HUDEP-2 (cell line): ENCODE results near the gene SLC2A4RG.

Experiments used
- DNase-seq, 76 experiments: peaks; one replicate each; lab custom pipeline; 2025; ENCODE audit not compliant: unreplicated experiment in 76 of 76; lab: John Stamatoyannopoulos, UW

Gene SLC2A4RG

GRCh38 chr20:63739130-63740069, at the start of gene SLC2A4RG:
TSS of gene SLC2A4RG (plus strand) at chr20:63739776. CDS start at chr20:63739913, 137 bp downstream.
- DNase-seq, result peak in 57 of 76 experiments; percentile 3 to 73 (median 50)

- no peak for DNase-seq
These were observed 49.3 kb upstream of the SLC2A4RG start for GRCh38 chr20:63690003-63690897.

- DNase-seq, result no peak
These were observed 48.5 kb upstream of the SLC2A4RG start for GRCh38 chr20:63690898-63691710.

GRCh38 chr20:63691711-63692435, 47.7 kb upstream of the SLC2A4RG start:
- no peak for DNase-seq

GRCh38 chr20:63692436-63693082, 47.0 kb upstream of the SLC2A4RG start:
- no peak for DNase-seq

GRCh38 chr20:63693083-63693732, 46.4 kb upstream of the SLC2A4RG start:
- no peak for DNase-seq

GRCh38 chr20:63693733-63694583, 45.6 kb upstream of the SLC2A4RG start:
- DNase-seq, result no peak

- no peak for DNase-seq
These were observed 44.8 kb upstream of the SLC2A4RG start for GRCh38 chr20:63694584-63695423.

- no peak for DNase-seq
These were observed 43.9 kb upstream of the SLC2A4RG start for GRCh38 chr20:63695424-63696305.

GRCh38 chr20:63696306-63696627, 43.3 kb upstream of the SLC2A4RG start:
- no peak for DNase-seq

- DNase-seq, result no peak
These were observed 42.8 kb upstream of the SLC2A4RG start, which contains the start of gene TNFRSF6B for GRCh38 chr20:63696628-63697356. TSS of gene TNFRSF6B (plus strand) at chr20:63696652. CDS start at chr20:63696768, 116 bp downstream.

- no peak for DNase-seq
These were observed 42.2 kb upstream of the SLC2A4RG start for GRCh38 chr20:63697357-63697867.

GRCh38 chr20:63697868-63698545, 41.6 kb upstream of the SLC2A4RG start:
- DNase-seq, result no peak

- DNase-seq, result no peak
These were observed 40.7 kb upstream of the SLC2A4RG start for GRCh38 chr20:63698739-63699465.
